GM06990 (cell line): Measurements from ENCODE around the gene ADCY10.

Experiments
- DNase-seq: peaks from one replicate; pipeline ENCODE4 v3.0.0-alpha.2; 2011; ENCODE audit not compliant: insufficient read length; ENCODE audit errors: extremely low read depth
- H3K27me3 ChIP-seq: replicated peaks from 2 replicates; pipeline ENCODE4 v1.6.0; 2011; ENCODE audit warnings: low read length; ENCODE audit not compliant: control insufficient read depth, insufficient read depth
- H3K36me3 ChIP-seq: 2 replicates; pipeline ENCODE4 v1.5.1; 2011; ENCODE audit warnings: low read length; ENCODE audit not compliant: control insufficient read depth, insufficient read depth
- H3K4me3 ChIP-seq: replicated peaks from 2 replicates; pipeline ENCODE4 v1.5.1; 2011; ENCODE audit warnings: low read depth, mild to moderate bottlenecking, control low read depth, low read length
- TF ChIP-seq, protein P1 (sequence below): IDR thresholded peaks from 2 replicates; pipeline ENCODE4 v1.5.1; 2011; ENCODE audit warnings: low read length, control low read depth, mild to moderate bottlenecking, inconsistent platforms; ENCODE audit not compliant: insufficient read depth, poor library complexity, severe bottlenecking

The ADCY10 gene

DNA sequence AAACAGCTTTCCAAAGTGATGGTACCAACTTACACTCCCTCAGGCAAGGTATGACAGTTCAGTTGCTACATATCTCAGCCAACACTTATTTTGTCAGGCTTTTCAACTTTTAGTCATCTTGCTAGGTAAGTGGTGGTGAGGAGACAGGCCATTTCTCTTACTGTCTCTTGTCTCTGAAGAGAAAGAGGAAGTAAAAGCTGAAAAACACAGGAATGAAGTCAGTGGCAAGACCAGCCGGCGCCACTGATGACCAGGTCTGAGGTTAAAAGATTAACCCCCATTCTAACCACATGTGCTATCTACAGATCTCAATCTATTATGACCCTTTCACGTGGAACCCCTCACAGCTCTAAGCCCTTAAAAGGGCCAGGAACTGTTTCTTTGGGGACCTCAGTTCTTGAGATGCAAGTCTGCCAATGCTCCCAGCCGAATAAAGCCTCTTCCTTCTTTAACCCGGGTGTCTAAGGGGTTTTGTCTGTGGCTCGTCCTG, 4.2 kb downstream of the ADCY10 start:
- Histone ChIP-seq H3K4me3 (no peak overlapping the region), H3K27me3 (no peaks in the 10 kb centered on the region), H3K36me3 (peaks cover 3% of the 10 kb centered on the region)
- DNase-seq: peak; percentile 40
- TF ChIP-seq, protein P1, sequence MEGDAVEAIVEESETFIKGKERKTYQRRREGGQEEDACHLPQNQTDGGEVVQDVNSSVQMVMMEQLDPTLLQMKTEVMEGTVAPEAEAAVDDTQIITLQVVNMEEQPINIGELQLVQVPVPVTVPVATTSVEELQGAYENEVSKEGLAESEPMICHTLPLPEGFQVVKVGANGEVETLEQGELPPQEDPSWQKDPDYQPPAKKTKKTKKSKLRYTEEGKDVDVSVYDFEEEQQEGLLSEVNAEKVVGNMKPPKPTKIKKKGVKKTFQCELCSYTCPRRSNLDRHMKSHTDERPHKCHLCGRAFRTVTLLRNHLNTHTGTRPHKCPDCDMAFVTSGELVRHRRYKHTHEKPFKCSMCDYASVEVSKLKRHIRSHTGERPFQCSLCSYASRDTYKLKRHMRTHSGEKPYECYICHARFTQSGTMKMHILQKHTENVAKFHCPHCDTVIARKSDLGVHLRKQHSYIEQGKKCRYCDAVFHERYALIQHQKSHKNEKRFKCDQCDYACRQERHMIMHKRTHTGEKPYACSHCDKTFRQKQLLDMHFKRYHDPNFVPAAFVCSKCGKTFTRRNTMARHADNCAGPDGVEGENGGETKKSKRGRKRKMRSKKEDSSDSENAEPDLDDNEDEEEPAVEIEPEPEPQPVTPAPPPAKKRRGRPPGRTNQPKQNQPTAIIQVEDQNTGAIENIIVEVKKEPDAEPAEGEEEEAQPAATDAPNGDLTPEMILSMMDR: no peak

DNA sequence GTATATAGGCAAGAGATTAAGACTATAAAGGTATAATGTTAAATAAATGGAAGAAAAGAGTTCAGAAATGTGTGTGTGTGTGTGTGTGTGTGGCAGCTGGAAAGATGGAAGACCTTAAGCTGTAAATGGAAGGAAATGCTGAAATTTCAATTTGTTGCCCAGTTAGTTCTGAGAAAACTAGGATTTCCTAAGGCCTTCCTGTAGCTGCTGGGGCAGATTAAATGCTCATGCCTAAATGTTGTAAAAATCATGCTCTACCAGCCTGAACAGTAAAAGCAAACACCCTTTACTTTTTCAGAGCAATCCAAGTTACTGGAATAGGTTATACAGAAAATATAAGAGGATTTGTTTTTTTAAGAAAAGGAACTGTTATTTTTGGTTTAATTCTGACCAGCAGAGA, 8.3 kb downstream of the ADCY10 start:
- Histone ChIP-seq H3K4me3 (no peak overlapping the region), H3K36me3 (no peaks in the 10 kb centered on the region), H3K27me3 (no peaks in the 10 kb centered on the region)
- TF ChIP-seq, protein P1: no peak
- no peak for DNase-seq

GRCh38 chr1:167905182-167905581, 8.8 kb downstream of the ADCY10 start:
- no peak for DNase-seq
- H3K4me3 ChIP-seq: no peak overlapping the region
- H3K27me3 ChIP-seq: no peaks in the 10 kb centered on the region
- TF ChIP-seq, protein P1: no peak
- no peaks in the 10 kb centered on the region for H3K36me3 ChIP-seq

DNA sequence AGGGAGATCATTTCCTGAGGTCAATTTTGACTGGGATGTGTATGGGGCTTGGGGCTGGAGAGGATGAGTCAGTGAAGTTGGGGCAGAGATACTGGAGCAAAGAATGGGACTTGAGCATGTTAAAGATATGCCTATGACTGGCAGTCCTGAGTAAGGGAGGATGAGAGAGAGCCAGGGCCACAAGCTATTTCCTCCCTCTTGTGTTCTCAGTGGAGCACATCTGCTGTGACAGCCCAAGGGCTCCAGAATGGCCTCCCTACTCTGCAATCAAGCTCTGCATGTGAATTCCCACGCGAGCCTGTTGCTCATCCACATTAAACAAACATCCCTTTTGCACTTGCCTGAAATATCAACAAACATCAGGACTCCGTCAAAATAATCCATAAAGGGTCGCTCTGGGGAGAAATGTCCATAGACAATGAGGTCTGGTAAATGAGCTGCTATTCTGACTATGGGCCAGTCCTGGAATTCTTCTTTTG, 9.2 kb downstream of the ADCY10 start:
- Histone ChIP-seq H3K27me3 (no peaks in the 10 kb centered on the region), H3K36me3 (no peaks in the 10 kb centered on the region), H3K4me3 (no peak overlapping the region)
- TF ChIP-seq, protein P1: no peak
- no peak for DNase-seq

GRCh38 chr1:167900907-167901306, 13.0 kb downstream of the ADCY10 start:
- DNase-seq: no peak
- Histone ChIP-seq H3K27me3 (no peaks in the 10 kb centered on the region), H3K36me3 (no peaks in the 10 kb centered on the region), H3K4me3 (no peak overlapping the region)
- TF ChIP-seq, protein P1: no peak

- DNase-seq: peak; percentile 48
- TF ChIP-seq, protein P1: no peak
- Histone ChIP-seq H3K27me3 (no peaks in the 10 kb centered on the region), H3K4me3 (no peak overlapping the region), H3K36me3 (no peaks in the 10 kb centered on the region)
Measured at GRCh38 chr1:167899253-167899681, 14.7 kb downstream of the ADCY10 start.
